Activated naive CD8-positive, alpha-beta T cell treated with anti-CD3 and anti-CD28 coated beads for 36 hours (primary cell): ENCODE data around the gene ATP6V0E1. TPM values are rescaled to one million over a fixed set of nuclear protein-coding genes. Genes with fewer than 3 reads are reported as not detected.

Experiments
- DNase-seq: peaks from one replicate; pipeline ENCODE4 v3.0.0; 2021
- H3K27ac Mint-ChIP-seq: one replicate; pipeline ENCODE4 v1.8.0; 2022; ENCODE audit warnings: mild to moderate bottlenecking, moderate library complexity, mixed read lengths
- H3K27me3 Mint-ChIP-seq: one replicate; pipeline ENCODE4 v1.8.0; 2022; ENCODE audit warnings: mild to moderate bottlenecking, mixed read lengths
- H3K36me3 Mint-ChIP-seq: one replicate; pipeline ENCODE4 v1.8.0; 2021; ENCODE audit warnings: mild to moderate bottlenecking, mixed read lengths
- H3K4me1 Mint-ChIP-seq: one replicate; pipeline ENCODE4 v1.8.0; 2021; ENCODE audit warnings: mixed read lengths
- H3K4me3 Mint-ChIP-seq: one replicate; pipeline ENCODE4 v1.8.0; 2022; ENCODE audit warnings: mild to moderate bottlenecking, moderate library complexity, mixed read lengths
- H3K9me3 Mint-ChIP-seq: one replicate; pipeline ENCODE4 v1.8.0; 2022; ENCODE audit warnings: mixed read lengths
- total RNA-seq, 2 experiments: library from RNA; stranded (reverse); gene quantifications; one replicate each; pipeline ENCODE4 v1.2.3, GENCODE V29; 2021

Gene ATP6V0E1
- 100 to 1,000 TPM; 118 to 121 TPM for total RNA-seq

GRCh38 chr5:172983542-172984243, at the start of gene ATP6V0E1:
Gene ATP6V0E1, plus strand, starts transcription at chr5:172983771. Its CDS starts 90 bp downstream, at chr5:172983861.
- Mint-ChIP-seq H3K27ac (peak within 1 kb of the TSS; percentile 99), H3K9me3 (peaks cover 1% of the 10 kb centered on the region), H3K4me1 (peaks cover 21% of the 10 kb centered on the region), H3K27me3 (no peaks in the 10 kb centered on the region), H3K4me3 (peak within 1 kb of the TSS; percentile 97), H3K36me3 (peaks cover 24% of the 10 kb centered on the region)
- peak; percentile 98 for DNase-seq

- H3K4me1 Mint-ChIP-seq = peaks cover 4% of the 10 kb centered on the region
- H3K27ac Mint-ChIP-seq = no peak overlapping the region
- DNase-seq = no peak
- H3K9me3 Mint-ChIP-seq = no peaks in the 10 kb centered on the region
- H3K36me3 Mint-ChIP-seq = peaks cover 1% of the 10 kb centered on the region
- H3K27me3 Mint-ChIP-seq = no peaks in the 10 kb centered on the region
- H3K4me3 Mint-ChIP-seq = no peak overlapping the region
Measured at GRCh38 chr5:172935096-172935495, 48.5 kb upstream of the ATP6V0E1 start.

- Mint-ChIP-seq H3K4me3 (no peak overlapping the region), H3K27ac (no peak overlapping the region), H3K4me1 (peaks cover 4% of the 10 kb centered on the region), H3K36me3 (peaks cover 1% of the 10 kb centered on the region), H3K27me3 (no peaks in the 10 kb centered on the region), H3K9me3 (no peaks in the 10 kb centered on the region)
- DNase-seq = no peak
Measured at GRCh38 chr5:172936401-172936800, 47.2 kb upstream of the ATP6V0E1 start.

- no peak for DNase-seq
- Mint-ChIP-seq H3K4me3 (no peak overlapping the region), H3K36me3 (peaks cover 1% of the 10 kb centered on the region), H3K27ac (no peak overlapping the region), H3K27me3 (no peaks in the 10 kb centered on the region), H3K4me1 (no peaks in the 10 kb centered on the region), H3K9me3 (no peaks in the 10 kb centered on the region)
Measured at GRCh38 chr5:172939071-172939470, 44.5 kb upstream of the ATP6V0E1 start.

- DNase-seq = no peak
- H3K36me3 Mint-ChIP-seq = peaks cover 1% of the 10 kb centered on the region
- no peak overlapping the region for H3K27ac Mint-ChIP-seq
- no peak overlapping the region for H3K4me3 Mint-ChIP-seq
- H3K4me1 Mint-ChIP-seq = no peaks in the 10 kb centered on the region
- no peaks in the 10 kb centered on the region for H3K27me3 Mint-ChIP-seq
- H3K9me3 Mint-ChIP-seq = no peaks in the 10 kb centered on the region
Measured at GRCh38 chr5:172939611-172940267, 43.8 kb upstream of the ATP6V0E1 start.

GRCh38 chr5:172940268-172941066, 43.1 kb upstream of the ATP6V0E1 start:
- no peak overlapping the region for H3K27ac Mint-ChIP-seq
- H3K4me3 Mint-ChIP-seq = no peak overlapping the region

GRCh38 chr5:172941067-172941516, 42.5 kb upstream of the ATP6V0E1 start:
- no peak overlapping the region for H3K27ac Mint-ChIP-seq
- no peaks in the 10 kb centered on the region for H3K4me1 Mint-ChIP-seq
- no peak overlapping the region for H3K4me3 Mint-ChIP-seq
- no peaks in the 10 kb centered on the region for H3K36me3 Mint-ChIP-seq
- H3K27me3 Mint-ChIP-seq = no peaks in the 10 kb centered on the region
- DNase-seq = no peak
- no peaks in the 10 kb centered on the region for H3K9me3 Mint-ChIP-seq

More at GRCh38 chr5:172940268-172941066, 43.1 kb upstream of the ATP6V0E1 start:
- Mint-ChIP-seq H3K36me3 (peaks cover 1% of the 10 kb centered on the region), H3K9me3 (no peaks in the 10 kb centered on the region), H3K4me1 (no peaks in the 10 kb centered on the region), H3K27me3 (no peaks in the 10 kb centered on the region)
- DNase-seq = no peak

GRCh38 chr5:172942556-172942955, 41.0 kb upstream of the ATP6V0E1 start:
- Mint-ChIP-seq H3K27me3 (no peaks in the 10 kb centered on the region), H3K27ac (no peak overlapping the region), H3K9me3 (no peaks in the 10 kb centered on the region), H3K36me3 (no peaks in the 10 kb centered on the region), H3K4me3 (no peak overlapping the region), H3K4me1 (no peaks in the 10 kb centered on the region)
- no peak for DNase-seq

GRCh38 chr5:172943283-172943841, 40.2 kb upstream of the ATP6V0E1 start:
- Mint-ChIP-seq H3K36me3 (no peaks in the 10 kb centered on the region), H3K9me3 (no peaks in the 10 kb centered on the region), H3K27ac (no peak overlapping the region), H3K4me1 (no peaks in the 10 kb centered on the region), H3K4me3 (no peak overlapping the region), H3K27me3 (no peaks in the 10 kb centered on the region)
- DNase-seq = no peak

- Mint-ChIP-seq H3K4me3 (no peak overlapping the region), H3K27me3 (no peaks in the 10 kb centered on the region), H3K9me3 (no peaks in the 10 kb centered on the region), H3K36me3 (no peaks in the 10 kb centered on the region), H3K4me1 (no peaks in the 10 kb centered on the region), H3K27ac (no peak overlapping the region)
- DNase-seq = no peak
Measured at GRCh38 chr5:172943906-172944305, 39.7 kb upstream of the ATP6V0E1 start.

GRCh38 chr5:172944741-172945140, 38.8 kb upstream of the ATP6V0E1 start:
- H3K9me3 Mint-ChIP-seq = no peaks in the 10 kb centered on the region
- H3K36me3 Mint-ChIP-seq = no peaks in the 10 kb centered on the region
- no peak for DNase-seq
- H3K4me1 Mint-ChIP-seq = no peaks in the 10 kb centered on the region
- no peak overlapping the region for H3K4me3 Mint-ChIP-seq
- no peaks in the 10 kb centered on the region for H3K27me3 Mint-ChIP-seq
- H3K27ac Mint-ChIP-seq = no peak overlapping the region

- Mint-ChIP-seq H3K4me3 (no peak overlapping the region), H3K9me3 (no peaks in the 10 kb centered on the region), H3K27ac (no peak overlapping the region), H3K36me3 (no peaks in the 10 kb centered on the region), H3K27me3 (no peaks in the 10 kb centered on the region), H3K4me1 (no peaks in the 10 kb centered on the region)
- DNase-seq = no peak
Measured at GRCh38 chr5:172945151-172945550, 38.4 kb upstream of the ATP6V0E1 start.

- Mint-ChIP-seq H3K36me3 (no peaks in the 10 kb centered on the region), H3K27ac (no peak overlapping the region), H3K4me1 (no peaks in the 10 kb centered on the region), H3K9me3 (no peaks in the 10 kb centered on the region), H3K4me3 (no peak overlapping the region), H3K27me3 (no peaks in the 10 kb centered on the region)
- no peak for DNase-seq
Measured at GRCh38 chr5:172946146-172946545, 37.4 kb upstream of the ATP6V0E1 start.

GRCh38 chr5:172949426-172949825, 34.1 kb upstream of the ATP6V0E1 start:
- Mint-ChIP-seq H3K27ac (no peak overlapping the region), H3K27me3 (no peaks in the 10 kb centered on the region), H3K9me3 (no peaks in the 10 kb centered on the region), H3K36me3 (no peaks in the 10 kb centered on the region), H3K4me1 (no peaks in the 10 kb centered on the region), H3K4me3 (no peak overlapping the region)
- no peak for DNase-seq
